GM12875 (cell line): ENCODE data around the gene SNX14.

Source experiments
- H3K4me3 ChIP-seq: one replicate; pipeline ENCODE4 v1.5.1; 2011; ENCODE audit warnings: low read depth, low read length, control low read depth
- CTCF ChIP-seq: IDR thresholded peaks from 2 replicates; pipeline ENCODE4 v1.5.1; 2011; ENCODE audit warnings: low read depth, mild to moderate bottlenecking, control low read depth, inconsistent platforms, low read length, moderate library complexity, borderline replicate concordance; ENCODE audit not compliant: insufficient read depth

The SNX14 gene, protein sequence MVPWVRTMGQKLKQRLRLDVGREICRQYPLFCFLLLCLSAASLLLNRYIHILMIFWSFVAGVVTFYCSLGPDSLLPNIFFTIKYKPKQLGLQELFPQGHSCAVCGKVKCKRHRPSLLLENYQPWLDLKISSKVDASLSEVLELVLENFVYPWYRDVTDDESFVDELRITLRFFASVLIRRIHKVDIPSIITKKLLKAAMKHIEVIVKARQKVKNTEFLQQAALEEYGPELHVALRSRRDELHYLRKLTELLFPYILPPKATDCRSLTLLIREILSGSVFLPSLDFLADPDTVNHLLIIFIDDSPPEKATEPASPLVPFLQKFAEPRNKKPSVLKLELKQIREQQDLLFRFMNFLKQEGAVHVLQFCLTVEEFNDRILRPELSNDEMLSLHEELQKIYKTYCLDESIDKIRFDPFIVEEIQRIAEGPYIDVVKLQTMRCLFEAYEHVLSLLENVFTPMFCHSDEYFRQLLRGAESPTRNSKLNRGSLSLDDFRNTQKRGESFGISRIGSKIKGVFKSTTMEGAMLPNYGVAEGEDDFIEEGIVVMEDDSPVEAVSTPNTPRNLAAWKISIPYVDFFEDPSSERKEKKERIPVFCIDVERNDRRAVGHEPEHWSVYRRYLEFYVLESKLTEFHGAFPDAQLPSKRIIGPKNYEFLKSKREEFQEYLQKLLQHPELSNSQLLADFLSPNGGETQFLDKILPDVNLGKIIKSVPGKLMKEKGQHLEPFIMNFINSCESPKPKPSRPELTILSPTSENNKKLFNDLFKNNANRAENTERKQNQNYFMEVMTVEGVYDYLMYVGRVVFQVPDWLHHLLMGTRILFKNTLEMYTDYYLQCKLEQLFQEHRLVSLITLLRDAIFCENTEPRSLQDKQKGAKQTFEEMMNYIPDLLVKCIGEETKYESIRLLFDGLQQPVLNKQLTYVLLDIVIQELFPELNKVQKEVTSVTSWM

DNA sequence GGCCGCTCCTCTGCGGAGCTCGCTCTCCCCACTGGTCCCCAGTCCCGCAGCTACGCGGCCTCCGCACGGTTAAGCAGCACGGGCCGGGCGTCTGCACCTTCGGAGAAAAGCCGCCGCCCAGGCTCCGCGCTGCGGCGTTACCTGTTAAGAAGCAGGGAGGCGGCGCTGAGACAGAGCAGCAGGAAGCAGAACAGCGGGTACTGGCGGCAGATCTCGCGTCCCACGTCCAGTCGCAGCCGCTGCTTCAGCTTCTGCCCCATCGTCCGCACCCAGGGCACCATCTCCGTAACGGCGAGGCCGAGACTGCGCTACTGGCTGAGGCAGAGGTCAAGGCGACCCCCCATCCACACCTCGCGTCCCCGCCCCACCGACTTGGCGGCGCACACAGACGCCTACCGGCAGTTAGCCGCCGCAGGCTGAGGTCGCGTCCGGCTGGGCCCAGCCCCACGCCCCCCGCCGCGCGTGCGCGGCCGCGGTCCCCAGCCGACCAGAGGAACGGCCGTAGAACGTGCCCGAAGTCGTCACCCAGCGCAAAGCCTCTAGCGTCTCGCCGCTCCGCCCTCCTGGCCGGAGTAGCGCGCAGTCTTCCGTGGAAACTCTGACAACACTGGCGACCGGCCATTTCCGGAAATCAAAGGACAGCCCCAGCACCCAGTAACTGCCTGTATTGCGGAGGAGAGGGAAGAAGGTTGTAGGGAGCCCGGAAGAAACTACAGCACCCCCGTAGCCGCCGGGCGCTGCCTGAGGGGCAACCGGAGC lies at the start of gene SNX14:
TSS of gene SNX14 (minus strand) at position 421 of the 759 bp plus-strand sequence. CDS start at position 281, 140 bp downstream.
- 0 out of 2 replicates have a peak, but pooled peaks have one; percentile 3 for TF ChIP-seq CTCF
- H3K4me3 ChIP-seq = peak within 1 kb of the TSS; percentile 88

DNA sequence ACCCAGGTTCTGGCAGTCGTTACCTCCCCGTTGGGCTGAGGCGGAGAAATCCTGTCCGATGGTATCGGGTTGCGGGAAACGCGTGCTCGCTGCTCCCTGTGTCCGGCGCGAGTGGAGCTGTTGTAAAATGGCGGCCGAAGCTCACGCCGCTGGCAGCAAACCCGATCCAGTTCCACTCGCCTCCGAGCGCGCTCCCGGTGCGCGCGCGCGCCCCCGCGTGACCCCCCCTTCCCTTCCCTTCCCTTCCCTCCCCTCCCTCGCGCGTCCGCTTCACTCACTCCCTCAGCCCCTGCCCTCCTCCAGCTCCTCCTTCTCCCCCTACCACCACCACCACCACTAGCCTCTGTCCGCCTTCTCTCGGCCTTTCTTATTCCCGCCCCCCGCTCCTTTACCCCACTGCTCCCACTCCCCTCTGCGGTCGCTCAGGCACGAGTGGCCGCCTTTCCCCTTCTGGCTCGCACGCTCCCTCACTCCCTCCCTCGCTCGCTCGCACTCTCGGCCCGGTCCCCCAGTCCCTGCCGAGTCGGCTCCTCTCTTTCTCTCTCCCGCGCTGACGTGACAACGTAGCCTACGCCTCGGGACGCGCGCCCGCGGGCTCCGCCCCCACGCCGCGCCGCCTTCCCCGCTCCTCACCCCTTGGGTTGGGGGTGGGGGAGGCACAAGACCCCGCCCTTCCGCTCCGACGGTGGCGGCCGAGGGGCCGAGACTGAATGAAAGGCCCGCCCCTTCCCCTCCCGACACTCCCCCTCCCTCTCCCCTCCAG lies 49.3 kb upstream of the SNX14 start, which contains the start of gene SYNCRIP:
TSS of gene SYNCRIP (minus strand) at position 113 of the 763 bp plus-strand sequence. CDS start 1,447 bp downstream, outside the sequence.
- no peak for TF ChIP-seq CTCF
- peak within 1 kb of the TSS; percentile 91 for H3K4me3 ChIP-seq

- H3K4me3 ChIP-seq = peak overlapping the region; percentile 91
- TF ChIP-seq CTCF = no peak
Observed at GRCh38 chr6:85641897-85642773, 48.5 kb upstream of the SNX14 start.

- peak overlapping the region; percentile 91 for H3K4me3 ChIP-seq
- no peak for TF ChIP-seq CTCF
Observed at GRCh38 chr6:85641522-85641896, 47.9 kb upstream of the SNX14 start.

- no peak for TF ChIP-seq CTCF
- H3K4me3 ChIP-seq = peak overlapping the region; percentile 91
Observed at GRCh38 chr6:85640821-85641220, 47.2 kb upstream of the SNX14 start.
